HEK293 (cell line): ENCODE measurements around the gene LMAN1L.

ENCODE experiments used
- CTCF ChIP-seq: fragments of 450-650 bp; formaldehyde crosslinking; IDR thresholded peaks from 2 replicates; pipeline ENCODE4 v1.5.1; 2016; ENCODE audit warnings: missing biosample characterization, missing genetic modification characterization
- ELK4 ChIP-seq: IDR thresholded peaks from 2 replicates; pipeline ENCODE4 v1.6.1; 2011; ENCODE audit warnings: mild to moderate bottlenecking, low read depth, low read length, borderline replicate concordance
- SP2 ChIP-seq: fragments of 450-650 bp; formaldehyde crosslinking; IDR thresholded peaks from 2 replicates; pipeline ENCODE4 v1.5.1; 2016; ENCODE audit warnings: missing biosample characterization, missing genetic modification characterization
- TSHZ1 ChIP-seq: fragments of 450-650 bp; formaldehyde crosslinking; IDR thresholded peaks from 2 replicates; pipeline ENCODE4 v1.5.1; 2016; ENCODE audit warnings: missing biosample characterization, missing genetic modification characterization, borderline replicate concordance
- ZBTB17 ChIP-seq: fragments of 450-650 bp; formaldehyde crosslinking; IDR thresholded peaks from 2 replicates; pipeline ENCODE4 v1.5.1; 2016; ENCODE audit warnings: missing biosample characterization, missing genetic modification characterization
- ZBTB21 ChIP-seq: fragments of 450-650 bp; formaldehyde crosslinking; IDR thresholded peaks from 2 replicates; pipeline ENCODE4 v1.5.1; 2017; ENCODE audit warnings: missing biosample characterization, missing genetic modification characterization
- ZNF146 ChIP-seq: fragments of 450-650 bp; formaldehyde crosslinking; IDR thresholded peaks from 2 replicates; pipeline ENCODE4 v1.5.1; 2016; ENCODE audit warnings: missing biosample characterization, missing genetic modification characterization
- ZNF324 ChIP-seq: fragments of 450-650 bp; formaldehyde crosslinking; IDR thresholded peaks from 2 replicates; pipeline ENCODE4 v1.5.1; 2016; ENCODE audit warnings: missing biosample characterization, missing genetic modification characterization
- ZNF335 ChIP-seq: fragments of 450-650 bp; formaldehyde crosslinking; conservative IDR thresholded peaks from 2 replicates; pipeline ENCODE4 v1.5.1; 2016; ENCODE audit warnings: missing biosample characterization, missing genetic modification characterization
- ZNF639 ChIP-seq: fragments of 450-650 bp; formaldehyde crosslinking; IDR thresholded peaks from 2 replicates; pipeline ENCODE4 v1.5.1; 2016; ENCODE audit warnings: missing biosample characterization, missing genetic modification characterization

- TF ChIP-seq ZNF324 (tag by site-specific recombination) (no peak), SP2 (no peak), ZBTB21 (no peak), ZNF639 (tag by site-specific recombination) (no peak), ZNF146 (tag by site-specific recombination) (no peak), ZBTB17 (no peak), ZNF335 (tag by site-specific recombination) (no peak), CTCF (tag by site-specific recombination) (no peak), ELK4 (no peak), TSHZ1 (no peak)
These were observed 19.3 kb downstream of the LMAN1L start for GRCh38 chr15:74831813-74832495.
